ENCODE results near the gene REN.

Gene REN

GRCh38 chr1:204130981-204131892, 34.9 kb downstream of the REN start:
- no peak for DNase-seq

GRCh38 chr1:204130178-204130577, 36.0 kb downstream of the REN start:
- no peak for DNase-seq

DNA sequence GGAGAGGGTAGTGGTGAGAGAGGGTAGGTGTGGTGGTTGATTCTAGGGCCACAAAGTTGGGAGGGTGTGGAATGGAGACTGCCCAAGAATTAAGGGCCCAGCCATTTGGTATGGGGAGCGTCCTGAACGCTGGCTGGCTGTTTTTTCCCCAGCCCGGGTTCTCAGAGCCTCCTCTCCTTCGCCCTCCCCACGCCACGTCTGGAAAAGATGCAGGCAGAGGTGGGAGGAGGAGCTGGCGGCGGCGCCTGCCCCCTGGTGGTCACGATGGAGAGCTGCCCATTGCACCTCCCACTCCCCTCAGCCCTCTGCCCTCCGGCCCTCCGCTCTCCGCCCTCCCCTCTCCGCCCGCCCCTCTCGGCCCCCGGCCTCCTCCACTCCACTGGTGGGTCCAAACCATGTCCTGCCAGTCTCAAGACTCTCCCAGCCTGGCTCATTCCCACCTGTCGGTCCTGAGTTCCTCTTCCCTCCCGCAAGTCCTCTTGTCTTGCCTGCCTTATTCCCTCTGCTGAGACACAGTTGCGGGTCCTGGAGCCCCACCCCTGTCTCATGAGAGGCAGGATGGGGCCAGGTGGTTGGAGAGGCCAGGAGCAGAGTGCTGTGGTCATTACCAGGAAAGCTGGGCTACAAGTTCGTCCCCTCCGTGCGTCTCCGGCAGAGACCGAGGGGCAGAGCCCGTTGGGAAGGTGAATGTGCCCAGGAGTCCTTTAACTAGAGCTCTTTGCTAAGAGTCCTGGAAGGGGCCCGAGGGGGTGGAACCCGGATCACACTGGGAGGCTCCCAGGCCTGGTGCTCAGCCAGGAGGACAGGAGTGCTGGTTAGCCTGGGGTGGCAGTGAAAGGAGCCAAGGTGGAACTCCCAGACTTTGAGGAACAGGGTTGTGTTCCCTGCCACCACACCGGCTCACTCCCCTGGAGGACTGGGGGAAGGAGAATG, 36.9 kb downstream of the REN start:
- DNase-seq: peak; percentile 74

- no peak for DNase-seq
These were observed 37.6 kb downstream of the REN start for GRCh38 chr1:204128464-204128963.

DNA sequence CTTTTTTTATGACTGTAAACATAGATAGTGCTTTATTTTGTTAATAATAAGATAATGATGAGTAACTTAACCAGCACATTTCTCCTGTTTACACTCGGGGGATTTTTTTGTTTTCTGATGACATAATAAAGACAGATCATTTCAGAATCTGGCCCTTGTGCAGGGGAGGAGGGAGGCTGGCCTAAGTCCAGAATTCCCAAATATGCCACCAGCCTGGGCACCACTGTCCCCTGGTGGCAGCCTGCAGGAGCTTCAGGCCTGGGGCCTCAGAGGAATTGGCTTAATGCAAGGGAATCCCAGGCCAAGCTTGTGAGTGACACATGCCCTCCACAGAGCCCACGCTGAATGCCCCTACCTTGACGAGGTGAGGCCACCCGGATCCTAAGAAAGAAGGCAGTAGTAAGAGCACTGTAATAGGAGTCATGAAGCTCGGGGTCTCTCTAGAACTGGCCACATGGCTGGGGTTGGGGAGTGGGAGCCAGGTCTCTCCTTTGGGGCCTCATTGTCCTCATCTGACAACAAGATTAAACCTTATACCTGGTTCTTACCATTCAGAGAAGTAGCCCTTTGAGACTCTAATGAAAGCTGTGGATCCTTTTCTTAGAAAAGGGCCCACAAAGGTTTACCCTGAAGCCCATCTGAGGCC, 38.4 kb downstream of the REN start:
- peak; percentile 27 for DNase-seq

GRCh38 chr1:204126956-204127355, 39.2 kb downstream of the REN start:
- DNase-seq: no peak

- DNase-seq: no peak
These were observed 39.8 kb downstream of the REN start for GRCh38 chr1:204126386-204126785.

DNA sequence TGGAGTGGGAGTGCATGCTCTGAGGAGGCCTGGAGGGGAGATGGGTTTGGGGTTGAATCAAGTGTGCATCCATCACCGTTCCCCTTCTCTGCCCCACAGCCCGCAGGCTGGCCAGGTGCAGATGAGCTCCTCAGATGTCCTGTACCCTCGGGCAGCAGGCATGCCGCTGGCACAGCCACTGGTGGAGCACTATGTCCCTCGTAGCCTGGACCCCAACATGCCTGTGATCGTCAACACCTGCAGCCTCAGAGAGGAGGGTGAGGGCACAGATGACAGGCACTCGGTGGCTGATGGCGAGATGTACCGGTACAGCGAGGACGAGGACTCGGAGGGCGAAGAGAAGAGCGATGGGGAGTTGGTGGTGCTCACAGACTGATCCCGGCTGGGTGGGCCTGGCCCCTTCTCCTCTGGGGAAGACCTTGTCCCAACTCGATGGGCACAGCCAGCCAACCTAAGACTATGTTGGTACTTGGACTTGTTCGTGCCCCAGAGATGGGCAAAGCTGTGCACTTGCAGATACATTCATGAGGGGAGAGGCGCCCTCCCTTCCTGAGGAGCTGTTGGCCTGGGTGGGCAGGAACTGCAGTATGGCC, 40.3 kb downstream of the REN start:
- DNase-seq: no peak

- no peak for DNase-seq
These were observed 41.5 kb downstream of the REN start for GRCh38 chr1:204124639-204125038.

GRCh38 chr1:204123376-204123775, 42.8 kb downstream of the REN start:
- DNase-seq: peak; percentile 34

- no peak for DNase-seq
These were observed 44.1 kb downstream of the REN start for GRCh38 chr1:204121840-204122555.

DNA sequence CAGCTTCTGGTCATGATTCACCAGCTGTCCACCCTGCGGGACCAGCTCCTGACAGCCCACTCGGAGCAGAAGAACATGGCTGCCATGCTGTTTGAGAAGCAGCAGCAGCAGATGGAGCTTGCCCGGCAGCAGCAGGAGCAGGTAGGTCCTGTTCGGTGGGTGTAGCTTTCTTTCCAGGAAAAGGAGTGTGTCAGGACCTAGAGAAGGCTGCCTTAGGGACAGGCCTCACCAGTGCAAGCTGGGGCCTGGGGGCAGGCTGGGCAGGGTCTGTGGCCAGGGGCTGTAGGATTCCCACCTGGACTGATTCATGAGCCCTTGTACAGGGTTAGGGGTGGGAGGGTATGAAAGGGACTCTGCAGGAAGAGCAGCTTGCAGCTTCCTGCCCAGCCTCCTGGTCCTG, 49.6 kb downstream of the REN start:
- no peak for DNase-seq

DNA sequence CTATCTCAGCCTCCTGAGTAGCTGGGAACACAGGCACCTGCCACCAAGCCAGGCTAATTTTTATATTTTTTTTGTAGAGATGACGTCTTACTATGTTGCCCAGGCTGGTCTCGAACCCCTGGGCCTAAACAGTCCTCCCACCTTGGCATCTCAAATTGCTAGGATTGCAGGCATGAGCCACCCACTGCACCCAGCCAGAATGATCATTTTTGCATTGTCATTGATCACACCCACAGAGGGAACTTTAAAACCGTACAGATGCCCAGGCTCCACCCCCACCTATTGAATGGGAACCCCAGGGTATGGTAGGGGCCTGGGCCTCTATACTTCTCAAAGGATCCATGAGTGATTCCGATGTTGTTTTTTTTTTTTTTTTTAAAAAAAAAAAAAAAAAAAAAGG, 51.0 kb downstream of the REN start:
- DNase-seq: no peak

DNA sequence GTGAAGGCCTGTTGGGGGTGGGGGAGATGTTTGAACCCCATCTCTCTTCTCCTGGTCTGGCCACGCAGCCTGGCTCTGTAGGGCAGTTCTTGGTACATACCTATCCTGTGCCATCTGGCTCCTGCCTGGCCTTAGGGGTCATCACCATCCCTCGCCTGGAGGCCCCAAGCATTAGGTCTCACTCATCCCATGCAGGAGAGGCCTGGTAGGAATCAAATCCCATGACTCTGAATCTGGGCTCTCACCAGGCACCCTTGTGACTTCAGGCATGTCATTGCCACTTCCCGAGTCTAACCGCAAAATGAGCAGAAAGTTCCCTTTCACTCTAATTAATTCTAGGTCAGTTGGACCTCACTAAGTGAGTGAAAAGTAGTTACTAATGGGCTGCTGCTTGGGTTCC, 51.5 kb downstream of the REN start:
- no peak for DNase-seq

DNA sequence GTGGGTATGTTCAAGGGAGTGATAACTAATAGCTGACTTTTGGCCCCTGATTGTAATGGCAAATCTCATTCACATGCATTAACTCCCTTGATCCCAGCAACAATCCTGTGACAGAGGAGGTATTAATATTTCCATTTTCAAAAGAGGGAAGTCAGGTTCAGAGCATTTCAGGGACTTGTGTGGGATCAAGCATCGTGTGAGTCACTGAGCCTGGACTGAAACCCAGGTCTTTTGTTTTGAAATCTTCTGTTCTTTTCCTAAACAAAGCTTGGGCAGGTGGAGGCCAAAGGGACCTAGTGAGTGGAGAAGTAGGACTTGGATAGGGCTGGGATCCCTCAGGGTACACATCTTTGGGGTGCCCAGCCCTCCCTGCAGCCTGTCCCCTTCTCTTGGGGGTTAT, 52.2 kb downstream of the REN start:
- no peak for DNase-seq

- no peak for DNase-seq
These were observed 53.0 kb downstream of the REN start for GRCh38 chr1:204112876-204113730.

DNA sequence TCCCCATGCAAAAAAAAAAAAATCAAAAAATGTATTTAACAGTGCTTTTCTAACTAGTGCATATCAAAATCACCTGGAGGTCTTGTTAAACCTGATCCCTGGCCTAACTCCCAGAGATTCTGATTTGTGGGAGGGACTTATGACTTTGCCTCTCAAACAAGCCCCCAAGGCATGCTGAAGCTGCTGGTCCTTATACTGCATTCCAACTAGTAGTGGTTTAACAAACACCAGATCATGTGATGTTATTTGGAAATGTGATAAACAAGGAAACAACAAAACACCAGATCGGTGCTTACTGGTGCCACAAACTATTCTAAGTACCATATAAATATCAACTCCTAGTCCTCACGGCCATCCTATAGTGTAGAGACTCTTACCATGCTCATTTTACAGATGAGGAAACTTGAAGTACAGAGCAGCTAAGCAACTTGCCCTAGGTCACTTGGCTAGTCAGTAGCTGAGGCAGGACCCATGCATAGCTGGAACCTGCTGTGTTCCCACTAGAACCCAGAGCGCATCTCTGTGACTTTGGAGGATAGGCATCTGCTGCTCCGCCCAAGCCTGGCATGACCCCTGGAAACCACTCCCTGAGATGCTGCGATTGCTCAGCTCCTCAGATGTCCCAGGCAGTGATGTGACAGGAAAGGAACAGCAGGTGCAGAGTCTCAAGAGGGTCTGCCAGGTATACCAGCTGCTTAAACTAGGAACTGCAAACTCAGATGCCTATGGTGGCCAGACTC, 55.1 kb downstream of the REN start:
- no peak for DNase-seq

- no peak for DNase-seq
These were observed 57.6 kb downstream of the REN start for GRCh38 chr1:204108312-204109141.

DNA sequence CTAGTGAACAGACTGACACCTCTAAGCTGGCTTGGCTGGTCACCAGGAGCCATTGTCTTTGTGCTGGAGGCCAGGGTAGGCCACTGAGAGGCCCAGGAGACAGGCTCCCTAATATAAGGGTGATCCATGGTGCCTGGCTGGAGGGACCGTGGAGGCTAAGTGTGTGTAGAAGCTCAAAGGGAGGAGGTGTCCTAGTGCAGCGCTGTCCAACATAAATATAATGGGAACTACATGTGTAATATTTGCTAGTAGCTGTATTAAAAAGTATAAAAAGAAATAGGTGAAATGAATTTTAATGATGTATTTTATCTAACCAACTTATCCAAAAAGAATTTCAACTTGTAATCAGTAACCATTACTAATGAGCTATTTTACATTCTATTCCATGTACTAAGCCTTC, 58.2 kb downstream of the REN start:
- DNase-seq: no peak
